Fibroblast of gingiva (primary cell): ENCODE data around the gene GSC2.
"Not testable (repeated sequence)": the region's sequence is repeated elsewhere in the genome, so short reads cannot be mapped to it uniquely, and the experiment has no call there.

Experiments
- DNase-seq: peaks from one replicate; pipeline ENCODE4 v3.0.0-alpha.2; 2011; ENCODE audit warnings: low read depth

GSC2 gene

GRCh38 chr22:19178065-19178656 lies 28.1 kb upstream of the GSC2 start:
- DNase-seq: no peak

- no peak for DNase-seq
Observed at GRCh38 chr22:19177164-19178064, 27.3 kb upstream of the GSC2 start.

GRCh38 chr22:19176732-19177131 lies 26.6 kb upstream of the GSC2 start:
- no peak for DNase-seq

GRCh38 chr22:19176175-19176643 lies 26.1 kb upstream of the GSC2 start:
- DNase-seq: no peak

- no peak for DNase-seq
Observed at GRCh38 chr22:19175602-19176174, 25.6 kb upstream of the GSC2 start.

- DNase-seq: no peak
Observed at GRCh38 chr22:19175026-19175601, 25.0 kb upstream of the GSC2 start.

GRCh38 chr22:19174106-19175025 lies 24.3 kb upstream of the GSC2 start:
- peak; percentile 88 for DNase-seq

- no peak for DNase-seq
Observed at GRCh38 chr22:19173047-19174035, 23.2 kb upstream of the GSC2 start.

- no peak for DNase-seq
Observed at GRCh38 chr22:19172213-19173046, 22.3 kb upstream of the GSC2 start.

- DNase-seq: no peak
Observed at GRCh38 chr22:19169947-19170318, 19.8 kb upstream of the GSC2 start.

- no peak for DNase-seq
Observed at GRCh38 chr22:19169002-19169946, 19.2 kb upstream of the GSC2 start.

- no peak for DNase-seq
Observed at GRCh38 chr22:19168088-19168890, 18.2 kb upstream of the GSC2 start.

- DNase-seq: no peak
Observed at GRCh38 chr22:19167106-19167869, 17.2 kb upstream of the GSC2 start.

- no peak for DNase-seq
Observed at GRCh38 chr22:19166421-19166820, 16.3 kb upstream of the GSC2 start.

- no peak for DNase-seq
Observed at GRCh38 chr22:19164425-19164824, 14.3 kb upstream of the GSC2 start.

GRCh38 chr22:19158649-19159048 lies 8.6 kb upstream of the GSC2 start:
- not testable (repeated sequence) for DNase-seq

GRCh38 chr22:19156109-19156508 lies 6.0 kb upstream of the GSC2 start:
- DNase-seq: not testable (repeated sequence)
